K562 (cell line): ENCODE data around the gene DYNC1H1. TPM values are rescaled to one million over a fixed set of nuclear protein-coding genes. Genes with fewer than 3 reads are reported as not detected.

Source experiments
- ATAC-seq: fragments of 200-7000 bp; cut with Tn5 transposase; 3 replicates; pipeline ENCODE4 v1.9.1; 2020; ENCODE audit warnings: moderate library complexity
- BruUV-seq: library from RNA; stranded (reverse); fragments of 400-500 nt; replicated peaks from 2 replicates; lab custom pipeline; 2021; lab: Mats Ljungman, UMichigan
- CTCF ChIA-PET: fragments of 300-600 bp; formaldehyde crosslinking; extraction: SDS; loops from one replicate; lab custom pipeline; 2021; ENCODE audit warnings: low intra/inter-chr PET ratio; lab: Yijun Ruan, JAX
- POLR2A ChIA-PET: fragments of 300-600, 350-650 bp; sonication (Branson Sonifier 250); formaldehyde crosslinking; extraction: SDS; loops from one replicate; lab custom pipeline; 2021; ENCODE audit warnings: antibody characterized with exemption, inconsistent platforms; lab: Yijun Ruan, JAX
- DNase-seq, 4 experiments: peaks; one replicate each; pipeline versions ENCODE4 v3.0.0 to v3.0.0-alpha.2; 2011 to 2018; ENCODE audit warnings: low spot score in 3 of 4, mixed read lengths in 3 of 4; ENCODE audit errors: extremely low read depth in 1 of 4
- FAIRE-seq: peaks from 2 replicates; lab custom pipeline; 2011; peaks lifted over from hg19 to GRCh38; lab: Jason Lieb, UNC
- H2AFZ ChIP-seq: 2 replicates; pipeline ENCODE4 v1.6.0; 2011; ENCODE audit warnings: low read depth, low read length, control low read depth, inconsistent platforms
- H3K27ac ChIP-seq: fragments of 200-600 bp; 3 replicates; pipeline ENCODE4 v1.8.0; 2011; ENCODE audit warnings: low read depth, mild to moderate bottlenecking, control low read depth, inconsistent platforms, low read length, moderate library complexity, mixed read lengths; ENCODE audit errors: extremely low read depth
- H3K27me3 ChIP-seq, 2 experiments: fragments of 300-600 bp in 1 of 2; 2 replicates in 1 of 2; 3 replicates in 1 of 2; pipeline versions ENCODE4 v1.6.0 to v1.8.0; 2011; ENCODE audit warnings: inconsistent platforms in 2 of 2, low read length in 2 of 2, mild to moderate bottlenecking in 1 of 2, mixed read lengths in 1 of 2, moderate library complexity in 1 of 2; ENCODE audit not compliant: control insufficient read depth in 2 of 2, insufficient read depth in 2 of 2
- H3K36me3 ChIP-seq: fragments of 300-600 bp; 3 replicates; pipeline ENCODE4 v1.8.0; 2011; ENCODE audit warnings: mild to moderate bottlenecking, low read length, inconsistent platforms; ENCODE audit not compliant: control insufficient read depth, insufficient read depth
- H3K4me1 ChIP-seq, 2 experiments: fragments of 200-600 bp in 1 of 2; replicated peaks in 1 of 2; 2 replicates in 1 of 2; 3 replicates in 1 of 2; pipeline versions ENCODE4 v1.5.1 to v1.8.0; 2011; ENCODE audit warnings: inconsistent platforms in 2 of 2, low read length in 2 of 2, mild to moderate bottlenecking in 1 of 2, mixed read lengths in 1 of 2, moderate library complexity in 1 of 2; ENCODE audit not compliant: control insufficient read depth in 2 of 2, insufficient read depth in 2 of 2
- H3K4me2 ChIP-seq: 2 replicates; pipeline ENCODE4 v1.6.1; 2011; ENCODE audit warnings: low read length, control low read depth, inconsistent platforms, mixed read lengths; ENCODE audit not compliant: insufficient read depth
- H3K4me3 ChIP-seq: fragments of 200-600 bp; sonication (generic), shearing (Covaris generic); 2 replicates; pipeline ENCODE4 v1.5.1; 2016; ENCODE audit warnings: control low read depth, inconsistent platforms
- H3K79me2 ChIP-seq: fragments of 200-600 bp; 3 replicates; pipeline ENCODE4 v1.8.0; 2011; ENCODE audit warnings: low read length, inconsistent platforms; ENCODE audit not compliant: control insufficient read depth, insufficient read depth
- H3K9ac ChIP-seq, 2 experiments: 2 replicates each; pipeline versions ENCODE4 v1.6.0 to v1.6.1; 2011; ENCODE audit warnings: low read depth in 2 of 2, low read length in 2 of 2, control low read depth in 1 of 2, inconsistent platforms in 1 of 2, mild to moderate bottlenecking in 1 of 2, mixed read lengths in 1 of 2; ENCODE audit not compliant: insufficient read depth in 1 of 2
- H3K9me1 ChIP-seq: one replicate; pipeline ENCODE4 v1.6.0; 2011; ENCODE audit warnings: inconsistent platforms, mild to moderate bottlenecking, low read length, moderate library complexity; ENCODE audit not compliant: control insufficient read depth, insufficient read depth
- H3K9me3 ChIP-seq: replicated peaks from 2 replicates; pipeline ENCODE4 v1.5.1; 2011; ENCODE audit warnings: low read depth, low read length, inconsistent platforms; ENCODE audit not compliant: control insufficient read depth, insufficient read depth
- H4K20me1 ChIP-seq: replicated peaks from 2 replicates; pipeline ENCODE4 v1.6.1; 2011; ENCODE audit warnings: low read length, inconsistent platforms, mixed read lengths; ENCODE audit not compliant: control insufficient read depth, insufficient read depth
- DEAF1 ChIP-seq: fragments of 450-650 bp; formaldehyde crosslinking; IDR thresholded peaks from 2 replicates; pipeline ENCODE4 v1.4.0; 2020; ENCODE audit warnings: mild to moderate bottlenecking, moderate library complexity
- FUS ChIP-seq: fragments of 200-400 bp; formaldehyde crosslinking; optimal IDR thresholded peaks from 2 replicates; pipeline ENCODE3; 2017; ENCODE audit warnings: low read depth, low read length
- MYNN ChIP-seq, 2 experiments: sonication (generic); formaldehyde crosslinking in 1 of 2; IDR thresholded peaks; 2 replicates each; pipeline versions ENCODE4 v1.5.0 to v1.6.1; 2016 to 2020; ENCODE audit warnings: antibody characterized with exemption in 1 of 2, missing genetic modification reagents in 1 of 2
- PHTF2 ChIP-seq: fragments of 250-450 bp; sonication (Bioruptor Pico); IDR thresholded peaks from 2 replicates; pipeline ENCODE4 v1.5.0; 2021; ENCODE audit warnings: mild to moderate bottlenecking
- POLR2A ChIP-seq: fragments of 450-650 bp; conservative IDR thresholded peaks from 2 replicates; pipeline ENCODE4 v1.6.1; 2016
- POLR2AphosphoS2 ChIP-seq: IDR thresholded peaks from 2 replicates; pipeline ENCODE4 v1.6.1; 2012; ENCODE audit warnings: low read length, improper control_type of control experiment
- POLR2G ChIP-seq: fragments of 200-400 bp; formaldehyde crosslinking; IDR thresholded peaks from 2 replicates; pipeline ENCODE4 v1.6.1; 2017; ENCODE audit warnings: low read depth, mild to moderate bottlenecking, antibody characterized with exemption, low read length, moderate library complexity
- RBFOX2 ChIP-seq: fragments of 200-400 bp; formaldehyde crosslinking; IDR thresholded peaks from 2 replicates; pipeline ENCODE4 v1.6.1; 2017; ENCODE audit warnings: low read depth, mild to moderate bottlenecking, low read length, moderate library complexity
- RBM22 ChIP-seq: fragments of 200-400 bp; formaldehyde crosslinking; IDR thresholded peaks from 2 replicates; pipeline ENCODE4 v1.6.1; 2018; ENCODE audit warnings: low read length, low read depth; ENCODE audit not compliant: poor library complexity, severe bottlenecking
- RFX1 ChIP-seq: fragments of 450-650 bp; IDR thresholded peaks from 2 replicates; pipeline ENCODE4 v1.6.1; 2016; ENCODE audit warnings: mild to moderate bottlenecking, moderate library complexity
- SIN3A ChIP-seq, 2 experiments: fragments of 150-350 bp in 1 of 2; IDR thresholded peaks; 2 replicates each; pipeline ENCODE4 v1.6.1; 2011 to 2016; ENCODE audit warnings: borderline replicate concordance in 2 of 2, low read depth in 2 of 2, low read length in 2 of 2, mild to moderate bottlenecking in 2 of 2, moderate library complexity in 2 of 2; ENCODE audit not compliant: control insufficient read depth in 1 of 2
- SUPT5H ChIP-seq: fragments of 450-650 bp; IDR thresholded peaks from 2 replicates; pipeline ENCODE4 v1.6.1; 2016
- WHSC1 ChIP-seq: IDR thresholded peaks from one replicate; pipeline ENCODE4 v1.6.1; 2012; ENCODE audit warnings: low read length, control low read depth, inconsistent platforms
- ZBED1 ChIP-seq: IDR thresholded peaks from 2 replicates; pipeline ENCODE4 v1.6.1; 2014
- ZNF224 ChIP-seq: sonication (generic); formaldehyde crosslinking; IDR thresholded peaks from 2 replicates; pipeline ENCODE4 v1.8.0; 2022; ENCODE audit warnings: mild to moderate bottlenecking, missing genetic modification reagents
- WGBS: fragments of 100-300 bp; shearing (Covaris generic); methylation state at CpG from one replicate; pipeline ENCODE4 v1.1.6; 2016; ENCODE audit warnings: low coverage, mixed read lengths; ENCODE audit not compliant: insufficient coverage; ENCODE audit errors: missing lambda C conversion rate; 5-methylcytosine and 5-hydroxymethylcytosine counted together
- in situ Hi-C: fragments of 300-500 bp; cut with MboI; formaldehyde crosslinking; loops from 4 replicates; pipeline ENCODE4 v1.15.0; 2018; ENCODE audit warnings: inconsistent platforms, mixed read lengths
- intact Hi-C: fragments of 100-400 bp; cut with micrococcal nuclease; formaldehyde crosslinking; loops from 2 replicates; pipeline ENCODE4 v1.14.2; 2022
- polyA plus RNA-seq, 8 experiments: library from polyadenylated mRNA; depleted of rRNA in 4 of 8; stranded (reverse) in 5 of 8; unstranded in 3 of 8; fragments of >200 nt; fragmentation: Nextera tagmentation in 2 of 8; fragmentation: Illumina TruSeq in 1 of 8; extraction: Ambion mirVana in 2 of 8; extraction: Trizol in 1 of 8; gene quantifications; 2 replicates each; pipeline versions ENCODE4 v1.2.1 to v1.2.3, GENCODE V29; 2011 to 2014; ENCODE audit warnings: inconsistent platforms in 1 of 8, missing spikeins in 1 of 8
- total RNA-seq, 7 experiments: library from RNA; depleted of rRNA in 6 of 7; stranded (reverse); fragments of >200 nt in 6 of 7; fragmentation: Illumina TruSeq in 2 of 7; extraction: Trizol in 2 of 7; gene quantifications; 2 replicates each; pipeline versions ENCODE4 v1.2.1 to v1.2.3, GENCODE V29; 2011 to 2021; ENCODE audit warnings: low replicate concordance in 1 of 7

DYNC1H1 gene
- total and polyA plus RNA-seq, 9 of the 15 experiments (the other 6 are each of a cell fraction or from before 2014, with no cell fraction given), result 31.9 to 335 (median 115) TPM

- intact Hi-C loops (no loop called here), in situ Hi-C loops (no loop called here)
- H3K4me2 ChIP-seq, result no peak overlapping the region
- ChIA-PET POLR2A (interaction anchor here (0.6 to 2.0 kb wide), 4 partner anchors 11 to 52 kb away, joined by 3 to 10 read pairs (median 4); no protein-coding TSS in a partner anchor), CTCF (no interaction called here)
- TF ChIP-seq SUPT5H (peak; percentile 58; the same call in 1 of the 2 replicates), POLR2A (peak; percentile 56), ZNF224 (CRISPR knock-in tag) (no peak), RBM22 (no peak), RBFOX2 (peak; percentile 47), POLR2G (0 out of 2 replicates have a peak, but pooled peaks have one; percentile 0), FUS (no peak), POLR2AphosphoS2 (peak; percentile 84), WHSC1 (no peak), SIN3A (IDR thresholded peaks at IDR 0.05; ENCODE audit: borderline replicate concordance in 2 of 2, control insufficient read depth in 1 of 2, low read depth in 2 of 2, low read length in 2 of 2) (peak in 1 of 2 experiments; percentile 13; a peak in 1 of 4 replicates), ZBED1 (peak; percentile 96; the same call in 1 of the 2 replicates), PHTF2 (CRISPR knock-in tag) (peak; percentile 89; the same call in 1 of the 2 replicates), RFX1 (no peak), DEAF1 (CRISPR knock-in tag) (no peak), MYNN (IDR thresholded peaks at IDR 0.05) (peak; percentile 96), MYNN (CRISPR knock-in tag; IDR thresholded peaks at IDR 0.05) (peak; percentile 81)
- no peaks in the 10 kb centered on the region for H3K9me3 ChIP-seq
- H3K27ac ChIP-seq, result no peak overlapping the region
- peaks cover 20% of the 10 kb centered on the region for H4K20me1 ChIP-seq
- H3K4me1 ChIP-seq, result peaks cover 4 to 9% of the 10 kb centered on the region in 2 experiments; a peak in 3 of 5 replicates
- H2AFZ ChIP-seq, result no peak overlapping the region
- H3K79me2 ChIP-seq, result peaks cover 45% of the 10 kb centered on the region
- WGBS, result 90% methylated on average over 14 of the region's 14 CpGs
- no peak overlapping the region for H3K9ac ChIP-seq
- no peaks in the 10 kb centered on the region for H3K9me1 ChIP-seq
- no TSS peak for BruUV-seq
- DNase-seq, result no peak
- peak; percentile 11; the same call in 2 of the 3 replicates for ATAC-seq
- FAIRE-seq, result no peak
- peaks cover 62% of the 10 kb centered on the region for H3K36me3 ChIP-seq
- no peaks in the 10 kb centered on the region for H3K27me3 ChIP-seq
- H3K4me3 ChIP-seq, result no peak overlapping the region
Observed at GRCh38 chr14:102080183-102081080, 116.1 kb downstream of the DYNC1H1 start.
